HG02588 (cell line): ENCODE measurements around the gene SAMD7.

Source experiments
- ATAC-seq: cut with Tn5 transposase; IDR thresholded peaks from one replicate; pipeline ENCODE4 v1.9.1; 2021; ENCODE audit warnings: mild to moderate bottlenecking, moderate library complexity; ENCODE audit not compliant: unreplicated experiment

The SAMD7 gene

DNA sequence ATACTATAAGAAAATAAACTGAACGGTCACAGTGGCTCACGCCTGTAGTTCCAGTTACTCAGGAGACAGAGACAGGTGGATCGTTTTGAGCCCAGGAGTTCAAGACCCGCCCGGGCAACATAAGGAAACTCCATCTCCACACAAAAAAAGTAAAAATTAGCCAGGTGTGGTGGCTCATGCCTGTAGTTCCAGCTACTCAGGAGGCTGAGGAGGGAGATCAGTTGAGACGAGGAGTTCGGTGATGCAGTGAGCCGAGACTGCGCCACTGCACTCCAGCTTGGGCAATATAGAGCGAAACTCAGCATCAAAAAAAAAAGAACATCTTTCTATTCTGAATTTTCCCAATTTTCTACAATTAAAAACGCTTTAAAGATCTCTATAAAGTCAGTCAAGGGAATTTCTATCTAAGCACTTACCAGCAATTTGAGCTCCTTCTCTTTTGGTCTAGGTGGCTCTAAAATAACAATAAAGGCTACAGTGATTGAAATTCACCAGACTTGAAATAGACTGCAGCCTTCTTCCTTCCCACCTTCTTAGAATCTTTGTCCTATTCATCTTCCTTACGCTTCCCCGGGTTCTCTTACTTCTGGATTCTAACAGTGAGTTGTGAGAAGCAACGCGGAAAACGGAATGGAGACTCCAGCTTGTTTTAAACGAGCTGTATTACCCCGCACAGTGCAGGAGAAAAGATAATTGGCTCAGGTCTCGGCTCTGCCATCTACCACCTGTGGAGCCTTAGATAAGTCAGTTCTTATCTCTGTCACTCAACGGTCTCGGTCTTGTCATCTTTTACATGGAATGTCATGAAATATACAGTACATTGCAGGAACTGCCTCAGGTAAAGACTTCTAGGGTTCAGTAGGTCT, 54.4 kb downstream of the SAMD7 start:
- peak; percentile 26 for ATAC-seq

DNA sequence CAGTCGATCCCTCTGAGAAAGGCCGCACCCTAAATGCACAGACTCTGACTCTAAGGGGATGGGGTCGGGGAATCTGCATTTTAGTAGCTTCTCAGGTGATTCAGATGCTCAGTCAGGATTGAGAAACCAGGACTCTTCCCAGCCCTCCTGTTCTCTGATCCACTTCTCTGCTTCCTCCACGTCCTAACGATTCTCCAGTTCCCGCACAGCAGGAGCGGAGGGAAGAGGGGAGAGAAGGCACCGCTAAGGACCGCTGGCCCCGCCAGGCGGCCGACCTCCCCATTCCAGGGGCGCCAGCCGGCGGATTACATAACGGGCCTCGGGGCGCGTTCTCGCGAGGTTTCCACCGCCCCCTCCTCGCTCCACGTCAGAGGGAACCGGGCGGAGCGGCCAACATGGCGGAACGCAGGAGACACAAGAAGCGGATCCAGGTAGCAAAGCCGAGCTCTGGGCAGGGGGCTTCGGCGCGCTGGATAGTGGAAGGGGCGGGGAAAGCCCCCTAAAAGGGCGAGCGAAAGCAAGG, 55.1 kb downstream of the SAMD7 start, which contains the start of gene SEC62:
SEC62 (plus strand) TSS at position 380 of the 523 bp plus-strand sequence; CDS start at position 396, 16 bp downstream.
- ATAC-seq, result peak; percentile 91

GRCh38 chr3:169966951-169967915, 55.9 kb downstream of the SAMD7 start:
- peak; percentile 36 for ATAC-seq

GRCh38 chr3:169968224-169968885, 57.0 kb downstream of the SAMD7 start:
- no peak for ATAC-seq

GRCh38 chr3:169969174-169970095, 58.1 kb downstream of the SAMD7 start:
- ATAC-seq, result no peak

GRCh38 chr3:169970847-169971246, 59.5 kb downstream of the SAMD7 start:
- no peak for ATAC-seq

- no peak for ATAC-seq
These were observed 60.1 kb downstream of the SAMD7 start for GRCh38 chr3:169971522-169971921.

DNA sequence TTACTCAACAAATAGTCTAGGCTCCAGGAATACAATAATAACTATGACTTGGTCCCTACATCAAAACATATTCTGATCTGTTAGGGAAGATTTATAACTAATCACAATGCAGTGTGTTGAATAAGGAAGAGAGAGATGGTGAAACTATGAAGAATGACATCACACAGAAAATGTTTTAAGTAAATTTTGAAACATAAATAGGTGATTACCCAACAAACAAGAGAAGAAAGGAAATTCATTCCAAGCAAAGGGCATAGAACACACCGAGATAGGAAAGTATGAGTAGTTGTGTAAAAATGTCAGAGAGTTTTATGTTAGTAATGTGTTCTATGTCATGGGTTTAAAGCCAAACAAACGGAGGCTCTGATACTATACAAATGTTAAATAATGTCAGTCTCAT, 68.7 kb downstream of the SAMD7 start:
- ATAC-seq, result no peak

- ATAC-seq, result no peak
These were observed 72.9 kb downstream of the SAMD7 start for GRCh38 chr3:169984292-169984691.
